Endodermal cell (in vitro differentiated cells): ENCODE results near the gene PTPRM. TPM values are rescaled to one million over a fixed set of nuclear protein-coding genes. Genes with fewer than 3 reads are reported as not detected.

Experiments used
- DNase-seq: peaks from one replicate; pipeline ENCODE4 v3.0.0-alpha.2; 2017
- H3K27ac ChIP-seq: 2 replicates; pipeline ENCODE4 v1.5.1; 2013; ENCODE audit warnings: mild to moderate bottlenecking, low read depth, low read length, moderate library complexity
- H3K27me3 ChIP-seq: 2 replicates; pipeline ENCODE4 v1.6.1; 2013; ENCODE audit warnings: mild to moderate bottlenecking, low read length, moderate library complexity; ENCODE audit not compliant: insufficient read depth, control insufficient read depth, poor library complexity, severe bottlenecking
- H3K36me3 ChIP-seq: 2 replicates; pipeline ENCODE4 v1.7.0; 2013; ENCODE audit warnings: mild to moderate bottlenecking, low read length, moderate library complexity; ENCODE audit not compliant: control insufficient read depth, insufficient read depth
- H3K4me1 ChIP-seq: one replicate; pipeline ENCODE4 v1.7.0; 2013; ENCODE audit warnings: low read length; ENCODE audit not compliant: control insufficient read depth, insufficient read depth
- H3K4me3 ChIP-seq: 2 replicates; pipeline ENCODE4 v1.5.1; 2013; ENCODE audit warnings: mild to moderate bottlenecking, low read length, moderate library complexity
- H3K9ac ChIP-seq: 2 replicates; pipeline ENCODE4 v1.6.1; 2013; ENCODE audit warnings: mild to moderate bottlenecking, low read length, moderate library complexity; ENCODE audit not compliant: poor library complexity, severe bottlenecking; ENCODE audit errors: extremely low read depth
- H3K9me3 ChIP-seq: 2 replicates; pipeline ENCODE4 v1.6.1; 2013; ENCODE audit warnings: mild to moderate bottlenecking, low read length, moderate library complexity; ENCODE audit not compliant: control insufficient read depth
- H3K27ac Mint-ChIP-seq: 2 replicates; pipeline ENCODE4 v1.8.0; 2020; ENCODE audit warnings: mixed read lengths
- H3K27me3 Mint-ChIP-seq: 2 replicates; pipeline ENCODE4 v1.8.0; 2021; ENCODE audit warnings: mild to moderate bottlenecking, mixed read lengths; ENCODE audit not compliant: insufficient read depth
- H3K36me3 Mint-ChIP-seq: 2 replicates; pipeline ENCODE4 v1.8.0; 2020; ENCODE audit warnings: low read depth, mixed read lengths
- H3K4me1 Mint-ChIP-seq: 2 replicates; pipeline ENCODE4 v1.8.0; 2020; ENCODE audit warnings: mixed read lengths
- H3K4me3 Mint-ChIP-seq: 2 replicates; pipeline ENCODE4 v1.8.0; 2020; ENCODE audit warnings: mild to moderate bottlenecking, moderate library complexity, mixed read lengths
- H3K9me3 Mint-ChIP-seq: 2 replicates; pipeline ENCODE4 v1.8.0; 2020; ENCODE audit warnings: mild to moderate bottlenecking, mixed read lengths
- WGBS, 2 experiments: methylation state at CpG; one replicate each; pipeline versions ENCODE4 v1.1.5 to v1.1.7; 2013; ENCODE audit warnings: missing lambda C conversion rate in 2 of 2, mixed read lengths in 1 of 2; ENCODE audit not compliant: insufficient coverage in 1 of 2, insufficient read length in 1 of 2; 5-methylcytosine and 5-hydroxymethylcytosine counted together
- total RNA-seq, 2 donors: library from RNA; stranded (reverse); fragmentation: NEBNext Ultra II Directional in 1 of 2; extraction: Animal tissue kit (Norgen Biotek cat#: 25700) in 1 of 2; gene quantifications; 2 replicates in 1 of 2; 3 replicates in 1 of 2; pipeline ENCODE4 v1.2.1, GENCODE V29; 2021
- TF ChIP-seq, protein P1 (sequence below): fragments of 200-600 bp; sonication (generic); conservative IDR thresholded peaks from 2 replicates; pipeline ENCODE4 v1.5.0; 2021; ENCODE audit warnings: antibody characterized with exemption, mild to moderate bottlenecking

The PTPRM gene
- total RNA-seq, 2 donors from 2014 or later = 47.2 to 57.6 TPM

DNA sequence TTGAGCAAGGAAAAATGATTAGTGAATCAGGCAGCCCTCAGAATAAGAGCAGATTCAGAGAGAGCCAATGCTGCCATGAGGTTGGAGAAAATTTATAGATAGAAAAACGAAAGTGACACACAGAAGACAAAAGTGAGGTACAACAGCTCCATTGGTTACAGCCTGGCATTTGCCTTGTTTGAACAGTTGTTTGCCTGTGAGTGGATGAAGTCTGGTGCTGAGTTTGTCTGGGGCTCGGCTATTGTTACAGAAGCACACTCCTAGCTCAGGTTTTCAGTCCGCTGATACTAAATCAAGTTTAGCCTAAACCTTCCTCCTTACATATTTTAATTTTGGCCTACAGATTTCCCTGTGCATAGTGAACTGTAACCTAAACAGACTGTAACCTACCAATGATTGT lies 654.3 kb downstream of the PTPRM start:
- peaks cover 17% of the 10 kb centered on the region for H3K9me3 Mint-ChIP-seq
- peaks cover 21% of the 10 kb centered on the region for H3K4me1 ChIP-seq
- peaks cover 21% of the 10 kb centered on the region for H3K36me3 Mint-ChIP-seq
- no peak overlapping the region for H3K4me3 Mint-ChIP-seq
- DNase-seq = no peak
- H3K27ac ChIP-seq = no peak overlapping the region
- H3K9ac ChIP-seq = no peak overlapping the region
- H3K27me3 ChIP-seq = no peaks in the 10 kb centered on the region
- peaks cover 26% of the 10 kb centered on the region for H3K9me3 ChIP-seq
- no peak overlapping the region for H3K4me3 ChIP-seq
- no peaks in the 10 kb centered on the region for H3K27me3 Mint-ChIP-seq
- TF ChIP-seq, protein P1, sequence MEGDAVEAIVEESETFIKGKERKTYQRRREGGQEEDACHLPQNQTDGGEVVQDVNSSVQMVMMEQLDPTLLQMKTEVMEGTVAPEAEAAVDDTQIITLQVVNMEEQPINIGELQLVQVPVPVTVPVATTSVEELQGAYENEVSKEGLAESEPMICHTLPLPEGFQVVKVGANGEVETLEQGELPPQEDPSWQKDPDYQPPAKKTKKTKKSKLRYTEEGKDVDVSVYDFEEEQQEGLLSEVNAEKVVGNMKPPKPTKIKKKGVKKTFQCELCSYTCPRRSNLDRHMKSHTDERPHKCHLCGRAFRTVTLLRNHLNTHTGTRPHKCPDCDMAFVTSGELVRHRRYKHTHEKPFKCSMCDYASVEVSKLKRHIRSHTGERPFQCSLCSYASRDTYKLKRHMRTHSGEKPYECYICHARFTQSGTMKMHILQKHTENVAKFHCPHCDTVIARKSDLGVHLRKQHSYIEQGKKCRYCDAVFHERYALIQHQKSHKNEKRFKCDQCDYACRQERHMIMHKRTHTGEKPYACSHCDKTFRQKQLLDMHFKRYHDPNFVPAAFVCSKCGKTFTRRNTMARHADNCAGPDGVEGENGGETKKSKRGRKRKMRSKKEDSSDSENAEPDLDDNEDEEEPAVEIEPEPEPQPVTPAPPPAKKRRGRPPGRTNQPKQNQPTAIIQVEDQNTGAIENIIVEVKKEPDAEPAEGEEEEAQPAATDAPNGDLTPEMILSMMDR = no peak
- peaks cover 52% of the 10 kb centered on the region for H3K4me1 Mint-ChIP-seq
- peaks cover 12% of the 10 kb centered on the region for H3K36me3 ChIP-seq
- 71 to 100% methylated on average over 1 to 2 of the region's 3 CpGs for WGBS, 2 experiments
- H3K27ac Mint-ChIP-seq = no peak overlapping the region

DNA sequence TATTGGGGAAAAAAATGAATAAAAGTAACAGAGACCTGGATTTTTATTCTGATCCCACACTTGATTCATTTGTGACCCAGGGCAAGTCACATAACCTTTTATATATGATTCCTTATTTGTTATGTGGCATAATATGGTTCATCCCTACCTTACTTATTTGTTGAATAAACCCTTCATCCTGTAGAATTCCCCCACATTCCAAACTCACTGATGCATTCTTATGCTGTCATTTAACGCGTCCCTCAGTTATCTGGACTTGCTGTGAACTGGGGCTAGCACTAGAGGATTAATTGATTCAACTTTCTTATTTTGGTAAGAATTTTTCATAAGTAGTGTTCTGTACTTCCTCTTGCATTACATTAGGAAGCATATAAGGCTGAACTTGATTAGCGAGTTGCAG lies 657.5 kb downstream of the PTPRM start:
- no peaks in the 10 kb centered on the region for H3K27me3 Mint-ChIP-seq
- no peak overlapping the region for H3K4me3 Mint-ChIP-seq
- TF ChIP-seq, protein P1 = no peak
- Histone ChIP-seq H3K27me3 (no peaks in the 10 kb centered on the region), H3K4me3 (peak overlapping the region; percentile 68), H3K9ac (no peak overlapping the region), H3K27ac (no peak overlapping the region), H3K36me3 (peaks cover 12% of the 10 kb centered on the region), H3K9me3 (peaks cover 37% of the 10 kb centered on the region), H3K4me1 (peaks cover 11% of the 10 kb centered on the region)
- no peak overlapping the region for H3K27ac Mint-ChIP-seq
- no peak for DNase-seq
- 94% methylated on average over 2 to 3 of the region's 3 CpGs for WGBS, 2 experiments
- peaks cover 23% of the 10 kb centered on the region for H3K4me1 Mint-ChIP-seq
- H3K36me3 Mint-ChIP-seq = peaks cover 36% of the 10 kb centered on the region
- peaks cover 33% of the 10 kb centered on the region for H3K9me3 Mint-ChIP-seq

DNA sequence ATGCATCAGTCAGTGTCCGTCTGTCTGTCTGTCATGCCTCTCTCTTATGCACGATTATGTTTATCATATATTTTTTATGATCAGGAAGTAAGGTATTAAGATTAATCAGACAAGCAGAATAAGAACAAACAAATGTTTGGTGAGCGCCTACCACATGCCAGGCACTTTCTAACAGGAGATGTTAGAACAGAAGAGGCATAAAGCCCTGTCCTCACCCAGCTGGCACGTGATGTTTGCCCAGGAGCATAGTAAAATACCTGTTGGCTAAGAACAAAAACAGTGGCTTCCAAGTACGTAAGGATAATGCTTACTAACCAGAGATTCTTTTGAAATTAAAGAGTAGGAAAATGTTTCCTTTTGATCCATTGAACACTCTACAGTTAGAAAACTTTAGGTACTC lies 661.9 kb downstream of the PTPRM start:
- no peak overlapping the region for H3K4me3 ChIP-seq
- H3K27me3 ChIP-seq = no peaks in the 10 kb centered on the region
- TF ChIP-seq, protein P1 = no peak
- peaks cover 4% of the 10 kb centered on the region for H3K4me1 ChIP-seq
- peaks cover 7% of the 10 kb centered on the region for H3K36me3 ChIP-seq
- H3K27ac Mint-ChIP-seq = no peak overlapping the region
- no peak overlapping the region for H3K4me3 Mint-ChIP-seq
- peaks cover 37% of the 10 kb centered on the region for H3K36me3 Mint-ChIP-seq
- H3K9ac ChIP-seq = no peak overlapping the region
- peaks cover 39% of the 10 kb centered on the region for H3K9me3 ChIP-seq
- no peak for DNase-seq
- H3K9me3 Mint-ChIP-seq = peaks cover 42% of the 10 kb centered on the region
- WGBS, 2 experiments = 98 to 100% methylated on average over 2 to 5 of the region's 5 CpGs
- H3K4me1 Mint-ChIP-seq = peaks cover 35% of the 10 kb centered on the region
- no peaks in the 10 kb centered on the region for H3K27me3 Mint-ChIP-seq
- no peak overlapping the region for H3K27ac ChIP-seq
